Spleen (tissue), 11 donors: ENCODE data around the gene AHRR. TPM values are rescaled to one million over a fixed set of nuclear protein-coding genes. Genes with fewer than 3 reads are reported as not detected.
"Not testable (repeated sequence)": the region's sequence is repeated elsewhere in the genome, so short reads cannot be mapped to it uniquely, and the experiment has no call there.

Experiments
- DNase-seq: peaks from one replicate; pipeline ENCODE4 v3.0.0-alpha.2; 2020
- H3K27ac ChIP-seq, 8 donors: fragments of 200-600 bp; sonication (generic) in 7 of 8; 1 replicate in 4 of 8; 2 replicates in 4 of 8; pipeline versions ENCODE4 v1.5.0 to v1.8.0; 2016 to 2021; ENCODE audit warnings: inconsistent platforms in 4 of 8, mild to moderate bottlenecking in 4 of 8, moderate library complexity in 1 of 8
- H3K27me3 ChIP-seq, 7 donors: fragments of 200-600 bp; sonication (generic) in 6 of 7; replicated peaks in 1 of 7; 1 replicate in 4 of 7; 2 replicates in 3 of 7; pipeline versions ENCODE4 v1.5.0 to v1.8.0; 2016 to 2021; ENCODE audit warnings: inconsistent platforms in 3 of 7, mild to moderate bottlenecking in 1 of 7
- H3K36me3 ChIP-seq, 6 donors: fragments of 200-600 bp; sonication (generic) in 5 of 6; 1 replicate in 4 of 6; 2 replicates in 2 of 6; pipeline versions ENCODE4 v1.5.0 to v1.8.0; 2016 to 2021; ENCODE audit warnings: inconsistent platforms in 2 of 6
- H3K4me1 ChIP-seq, 6 donors: fragments of 200-600 bp; sonication (generic) in 5 of 6; 1 replicate in 3 of 6; 2 replicates in 3 of 6; pipeline versions ENCODE4 v1.5.0 to v1.8.0; 2016 to 2021; ENCODE audit warnings: inconsistent platforms in 3 of 6
- H3K4me3 ChIP-seq, 8 donors: fragments of 200-600 bp; sonication (generic) in 7 of 8; 1 replicate in 4 of 8; 2 replicates in 4 of 8; pipeline versions ENCODE4 v1.5.0 to v1.8.0; 2016 to 2021; ENCODE audit warnings: inconsistent platforms in 4 of 8, mild to moderate bottlenecking in 4 of 8, moderate library complexity in 2 of 8
- H3K9me3 ChIP-seq, 8 donors: fragments of 200-600 bp; sonication (generic) in 7 of 8; 1 replicate in 4 of 8; 2 replicates in 4 of 8; pipeline versions ENCODE4 v1.5.0 to v1.8.0; 2016 to 2021; ENCODE audit warnings: inconsistent platforms in 4 of 8
- POLR2A ChIP-seq, 3 donors: fragments of 450-650 bp; IDR thresholded peaks; one replicate each; pipeline ENCODE4 v1.5.1; 2017; ENCODE audit warnings: antibody characterized with exemption in 3 of 3, mild to moderate bottlenecking in 1 of 3
- POLR2AphosphoS5 ChIP-seq, 3 donors: sonication (generic); formaldehyde crosslinking; IDR thresholded peaks; one replicate each; pipeline ENCODE4 v1.5.1; 2017; ENCODE audit warnings: antibody characterized with exemption in 3 of 3
- WGBS, 5 donors: extraction: QIAGEN DNeasy Blood & Tissue Kit in 3 of 5; methylation state at CpG; one replicate each; pipeline versions ENCODE4 v1.1.5 to v1.1.7; 2013 to 2018; 5-methylcytosine and 5-hydroxymethylcytosine counted together
- intact Hi-C: fragments of 100-400 bp; cut with DNase I; formaldehyde crosslinking; loops from one replicate; pipeline ENCODE4 v1.15.0; 2023; ENCODE audit warnings: low total_unique reads
- polyA plus RNA-seq, 3 donors: library from polyadenylated mRNA; stranded (reverse); fragments of 200-250 nt; gene quantifications; one replicate each; pipeline ENCODE4 v1.2.1, GENCODE V29; 2013
- total RNA-seq, 7 donors: library from RNA; depleted of rRNA in 3 of 7; stranded (reverse); fragments of >200 nt in 3 of 7; fragmentation: NEBNext Ultra II Directional in 4 of 7; extraction: Animal tissue kit (Norgen Biotek cat#: 25700) in 4 of 7; gene quantifications; one replicate each; pipeline versions ENCODE4 v1.1.0 to v1.2.1, GENCODE V29; 2016 to 2021
- TF ChIP-seq, protein P1 (sequence below), 11 experiments: fragments of 200-600 bp in 7 of 11; fragments of 450-650 bp in 4 of 11; sonication (generic) in 4 of 11; IDR thresholded peaks in 8 of 11; conservative IDR thresholded peaks in 3 of 11; 1 replicate in 7 of 11; 2 replicates in 4 of 11; pipeline versions ENCODE4 v1.4.0 to v1.8.0; 2016 to 2021; ENCODE audit warnings: antibody characterized with exemption in 11 of 11, inconsistent platforms in 4 of 11, mild to moderate bottlenecking in 1 of 11
- donor health status: healthy with polysubstance abuse.
- donor health status: DM: no; HTN: no; CAD: no; lungs with moderate emphysema.
- donor health status: DM: no; HTN: no; CAD: no.
- donor health status: Bipolar disorder and iron deficiency.
- donor health status: healthy.
- donor health status: DM: no; HTN: no; CAD: no.
- donor health status: DM: yes; HTN: yes; CAD: no.

AHRR gene
- total and polyA plus RNA-seq, 10 donors: 0.96 to 28.5 (median 13.2) TPM

DNA sequence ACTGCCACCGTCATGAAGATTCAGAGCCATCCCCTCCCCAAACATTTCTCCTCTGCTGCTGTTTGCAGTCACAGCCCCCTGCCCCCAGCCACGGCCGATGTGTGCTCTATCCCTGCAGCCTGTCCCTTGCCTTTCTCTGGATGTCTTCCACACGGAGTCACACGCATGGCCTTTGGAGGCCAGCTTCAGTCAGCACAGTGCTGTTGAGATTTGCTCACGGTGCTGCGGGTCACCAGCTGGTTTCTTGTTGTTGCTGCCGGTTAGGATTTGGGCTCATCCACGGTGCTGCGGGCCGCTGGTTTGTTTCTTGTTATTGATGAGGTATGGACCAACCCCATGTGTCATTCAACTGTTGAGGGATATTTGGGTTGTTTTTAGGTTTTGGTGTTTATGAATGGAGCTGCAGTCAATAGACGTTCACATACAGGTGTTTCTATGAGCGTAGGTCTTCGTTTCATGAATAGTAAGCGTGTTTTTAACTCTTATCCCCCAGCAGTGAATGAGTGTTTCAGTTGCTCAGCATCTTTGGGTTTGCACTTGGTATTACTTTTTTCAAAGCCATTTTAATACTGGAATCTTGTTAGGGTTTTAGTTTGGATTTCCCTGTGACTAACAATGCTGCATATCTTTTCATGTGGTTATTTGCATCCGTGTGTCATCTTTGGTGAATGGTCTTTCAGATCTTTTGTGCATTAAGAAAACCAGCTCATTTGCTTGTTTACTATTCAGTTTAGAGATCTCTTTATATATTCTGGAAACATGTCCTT, 57.6 kb downstream of the AHRR start:
- WGBS, 5 donors: 89 to 93% (median 91%) methylated on average over 16 of the region's 16 CpGs
- intact Hi-C loops: no loop called here
- peaks cover 0 to 6% (median 2%) of the 10 kb centered on the region in 6 donors for H3K4me1 ChIP-seq
- peaks cover 0 to 18% (median under 1%) of the 10 kb centered on the region in 7 donors for H3K27me3 ChIP-seq
- H3K9me3 ChIP-seq: peaks cover 0 to 8% (median 0%) of the 10 kb centered on the region in 8 donors
- H3K36me3 ChIP-seq: no peaks in the 10 kb centered on the region
- peak; percentile 58 for DNase-seq
- TF ChIP-seq POLR2A (IDR thresholded peaks at IDR 0.05) (no peak), POLR2AphosphoS5 (IDR thresholded peaks at IDR 0.05) (no peak)
- no peak overlapping the region for H3K4me3 ChIP-seq
- H3K27ac ChIP-seq: no peak overlapping the region

GRCh38 chr5:380701-381309, 59.3 kb downstream of the AHRR start:
- Histone ChIP-seq H3K27ac (peak overlapping the region in 2 of 8 donors; percentile 30 to 44), H3K4me3 (no peak overlapping the region), H3K4me1 (no peaks in the 10 kb centered on the region), H3K9me3 (peaks cover 0 to 18% (median 12%) of the 10 kb centered on the region in 8 donors), H3K27me3 (peaks cover 0 to 2% (median 0%) of the 10 kb centered on the region in 7 donors), H3K36me3 (peaks cover 0 to 5% (median 0%) of the 10 kb centered on the region in 6 donors)
- TF ChIP-seq, protein P1, sequence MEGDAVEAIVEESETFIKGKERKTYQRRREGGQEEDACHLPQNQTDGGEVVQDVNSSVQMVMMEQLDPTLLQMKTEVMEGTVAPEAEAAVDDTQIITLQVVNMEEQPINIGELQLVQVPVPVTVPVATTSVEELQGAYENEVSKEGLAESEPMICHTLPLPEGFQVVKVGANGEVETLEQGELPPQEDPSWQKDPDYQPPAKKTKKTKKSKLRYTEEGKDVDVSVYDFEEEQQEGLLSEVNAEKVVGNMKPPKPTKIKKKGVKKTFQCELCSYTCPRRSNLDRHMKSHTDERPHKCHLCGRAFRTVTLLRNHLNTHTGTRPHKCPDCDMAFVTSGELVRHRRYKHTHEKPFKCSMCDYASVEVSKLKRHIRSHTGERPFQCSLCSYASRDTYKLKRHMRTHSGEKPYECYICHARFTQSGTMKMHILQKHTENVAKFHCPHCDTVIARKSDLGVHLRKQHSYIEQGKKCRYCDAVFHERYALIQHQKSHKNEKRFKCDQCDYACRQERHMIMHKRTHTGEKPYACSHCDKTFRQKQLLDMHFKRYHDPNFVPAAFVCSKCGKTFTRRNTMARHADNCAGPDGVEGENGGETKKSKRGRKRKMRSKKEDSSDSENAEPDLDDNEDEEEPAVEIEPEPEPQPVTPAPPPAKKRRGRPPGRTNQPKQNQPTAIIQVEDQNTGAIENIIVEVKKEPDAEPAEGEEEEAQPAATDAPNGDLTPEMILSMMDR (IDR thresholded peaks at IDR 0.05 in 8 of 11, conservative IDR thresholded peaks at IDR 0.05 in 3 of 11): no peak
- no peak for TF ChIP-seq POLR2A (IDR thresholded peaks at IDR 0.05)
- no peak for TF ChIP-seq POLR2AphosphoS5 (IDR thresholded peaks at IDR 0.05)
- peak; percentile 21 for DNase-seq
- intact Hi-C loops: no loop called here
- 64 to 91% (median 79%) methylated on average over 2 of the region's 2 CpGs for WGBS, 5 donors

- no peak overlapping the region for H3K27ac ChIP-seq
- TF ChIP-seq, protein P1 (IDR thresholded peaks at IDR 0.05 in 8 of 11, conservative IDR thresholded peaks at IDR 0.05 in 3 of 11): no peak
- TF ChIP-seq POLR2AphosphoS5 (IDR thresholded peaks at IDR 0.05) (no peak), POLR2A (IDR thresholded peaks at IDR 0.05) (no peak)
- peaks cover 0 to 7% (median 0%) of the 10 kb centered on the region in 7 donors for H3K27me3 ChIP-seq
- H3K4me1 ChIP-seq: peaks cover 0 to 6% (median 0%) of the 10 kb centered on the region in 6 donors
- peaks cover 0 to 5% (median 0%) of the 10 kb centered on the region in 6 donors for H3K36me3 ChIP-seq
- intact Hi-C loops: no loop called here
- no peak overlapping the region for H3K4me3 ChIP-seq
- DNase-seq: no peak
- H3K9me3 ChIP-seq: peaks cover 0 to 23% (median 19%) of the 10 kb centered on the region in 8 donors
Observed at GRCh38 chr5:383066-383465, 61.6 kb downstream of the AHRR start.

- peaks cover 0 to 12% (median 2%) of the 10 kb centered on the region in 6 donors for H3K4me1 ChIP-seq
- no peak overlapping the region for H3K4me3 ChIP-seq
- 74 to 79% (median 77%) methylated on average over 3 of the region's 3 CpGs for WGBS, 5 donors
- no peak overlapping the region for H3K27ac ChIP-seq
- DNase-seq: no peak
- peaks cover 0 to 5% (median 0%) of the 10 kb centered on the region in 6 donors for H3K36me3 ChIP-seq
- peaks cover 0 to 23% (median 19%) of the 10 kb centered on the region in 8 donors for H3K9me3 ChIP-seq
- peaks cover 0 to 13% (median 0%) of the 10 kb centered on the region in 7 donors for H3K27me3 ChIP-seq
- intact Hi-C loops: no loop called here
- no peak for TF ChIP-seq POLR2AphosphoS5 (IDR thresholded peaks at IDR 0.05)
- TF ChIP-seq, protein P1 (IDR thresholded peaks at IDR 0.05 in 8 of 11, conservative IDR thresholded peaks at IDR 0.05 in 3 of 11): no peak
- TF ChIP-seq POLR2A (IDR thresholded peaks at IDR 0.05): no peak
Observed at GRCh38 chr5:383621-384020, 62.1 kb downstream of the AHRR start.

- intact Hi-C loops, H3K27ac ChIP-seq, H3K4me3 ChIP-seq, DNase-seq, H3K36me3 ChIP-seq: not testable (repeated sequence)
- H3K4me1 ChIP-seq: peaks cover 0 to 19% (median 3%) of the 10 kb centered on the region in 6 donors
- peaks cover 0 to 17% (median 0%) of the 10 kb centered on the region in 7 donors for H3K27me3 ChIP-seq
- H3K9me3 ChIP-seq: peaks cover 0 to 23% (median 19%) of the 10 kb centered on the region in 8 donors
- 91 to 95% (median 93%) methylated on average over 7 of the region's 7 CpGs for WGBS, 5 donors
Observed at GRCh38 chr5:384576-384975, 63.1 kb downstream of the AHRR start.
